ENCODE results near the gene SLX1B. TPM values are rescaled to one million over a fixed set of nuclear protein-coding genes. Genes with fewer than 3 reads are reported as not detected.
A peak's percentile ranks its signal among the peaks of the same experiment; 100 is the strongest.
"Not testable (repeated sequence)": the region's sequence is repeated elsewhere in the genome, so short reads cannot be mapped to it uniquely, and the experiment has no call there.

SLX1B gene
- total and polyA plus RNA-seq, 8 donors = 6.5 to 22.1 (median 14.2) TPM

DNA sequence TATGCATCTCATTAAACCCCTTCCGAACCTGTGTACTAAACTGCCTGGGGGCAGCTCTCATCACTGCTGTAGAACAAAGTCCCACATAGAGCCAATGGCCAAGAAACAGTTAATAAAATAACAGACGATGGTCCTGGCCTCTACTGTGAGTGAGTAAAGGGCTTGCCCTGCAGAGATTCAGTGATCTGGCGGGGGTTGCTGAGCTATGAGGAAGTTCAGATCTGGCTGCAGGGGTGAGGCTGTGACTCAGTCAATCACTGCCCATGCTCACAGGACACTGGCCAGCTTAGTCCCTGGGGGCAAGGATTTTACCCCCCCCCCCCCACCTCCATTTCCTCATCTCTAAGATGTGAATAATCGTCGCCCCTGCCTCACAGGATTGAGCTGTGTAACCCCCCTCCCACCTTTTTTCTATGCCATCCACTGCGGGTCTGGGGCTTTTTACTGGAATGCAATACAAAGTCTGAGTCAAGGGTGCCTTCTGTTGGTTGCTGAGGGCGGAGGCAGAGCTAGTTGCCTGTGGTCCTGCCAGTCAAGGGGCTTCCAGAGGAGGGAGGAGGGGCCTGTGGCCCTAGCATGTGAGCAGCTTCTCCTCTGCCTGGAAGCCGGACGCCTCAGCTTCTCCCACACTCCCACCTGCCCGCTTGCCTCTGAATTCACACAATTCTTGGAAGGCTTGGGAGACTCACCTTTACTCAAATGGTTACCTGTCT, 13.5 kb downstream of the SLX1B start:
- FAIRE-seq; H3K4me3 ChIP-seq; intact Hi-C loops (cut with DNase I); H3K27ac ChIP-seq; DNase-seq; H3K9me3 ChIP-seq; H3K4me1 ChIP-seq; H3K27me3 ChIP-seq; H3K36me3 ChIP-seq: not testable (repeated sequence)
- no CpG with 5 or more reads among the region's 10 CpGs for WGBS, 2 donors
- peak in 3 of 4 donors; percentile 34 to 53 (median 46) for ATAC-seq

DNA sequence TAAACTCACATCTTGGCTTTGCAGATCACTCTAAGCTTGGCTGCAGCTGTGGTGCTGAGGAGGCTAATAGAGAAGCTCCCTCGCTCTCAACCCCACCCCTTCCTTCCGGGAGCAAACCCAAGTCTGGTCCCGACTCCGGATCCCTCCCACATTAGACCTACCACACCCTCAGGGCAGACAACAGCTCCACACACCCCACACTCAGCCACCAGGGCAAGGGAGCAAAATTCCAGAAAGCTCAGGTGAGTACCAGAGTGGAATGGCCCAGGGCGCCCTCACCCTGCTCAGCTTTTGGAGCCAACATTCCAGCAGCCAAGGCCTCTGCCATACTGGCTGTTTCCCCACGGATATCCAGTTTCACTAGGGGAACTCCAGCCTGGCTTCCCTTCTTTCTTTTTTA, 15.3 kb downstream of the SLX1B start:
- peak overlapping the region in 1 of 4 donors; percentile 62 for H3K27ac ChIP-seq
- H3K36me3 ChIP-seq; H3K9me3 ChIP-seq; FAIRE-seq; intact Hi-C loops (cut with DNase I); H3K27me3 ChIP-seq; H3K4me3 ChIP-seq; H3K4me1 ChIP-seq: not testable (repeated sequence)
- WGBS, 2 donors = 21 to 22% methylated on average over 5 of the region's 6 CpGs
- DNase-seq = peak; percentile 25 to 72 (median 59)
- peak; percentile 71 to 83 (median 77) for ATAC-seq

DNA sequence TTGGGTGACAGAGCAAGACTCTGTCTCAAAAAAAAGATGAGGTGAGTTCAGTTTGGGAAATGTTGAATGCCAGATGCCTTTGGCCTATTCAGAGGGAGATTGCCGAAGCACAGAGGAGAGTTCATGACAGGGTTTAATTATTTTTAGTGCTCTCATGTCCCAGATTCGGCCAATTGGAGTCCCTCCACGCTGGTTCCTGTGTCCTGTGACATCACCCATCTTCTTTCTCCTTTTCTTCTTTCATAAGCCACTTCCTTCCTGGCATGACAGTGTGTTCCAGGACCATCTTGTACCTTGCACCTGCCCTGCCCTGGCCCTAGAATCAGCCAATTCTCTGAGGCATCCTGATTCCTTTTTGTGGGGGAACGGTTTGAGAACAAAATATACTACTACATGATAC, 17.7 kb downstream of the SLX1B start:
- ATAC-seq; H3K27ac ChIP-seq; intact Hi-C loops (cut with DNase I); DNase-seq; FAIRE-seq; H3K27me3 ChIP-seq; H3K4me1 ChIP-seq; H3K9me3 ChIP-seq; H3K36me3 ChIP-seq; H3K4me3 ChIP-seq: not testable (repeated sequence)
- no CpG with 5 or more reads among the region's 4 CpGs for WGBS, 2 donors

DNA sequence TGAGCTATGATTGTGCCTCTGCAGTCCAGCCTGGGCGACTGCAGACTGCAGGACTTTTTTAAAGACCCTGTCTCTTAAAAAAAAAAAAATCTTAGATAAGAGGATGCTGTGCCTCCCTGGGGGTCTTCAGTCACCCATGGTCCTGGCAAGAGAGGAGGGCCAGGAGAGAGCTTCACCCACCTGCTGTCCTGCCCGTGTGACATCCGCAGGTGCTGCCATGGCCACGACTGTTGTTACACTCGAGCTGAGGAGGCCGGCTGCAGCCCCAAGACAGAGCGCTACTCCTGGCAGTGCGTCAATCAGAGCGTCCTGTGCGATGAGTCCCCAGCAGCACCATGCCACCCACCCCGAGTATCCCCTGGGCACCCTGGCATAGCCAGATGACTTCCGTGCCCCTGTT, 27.9 kb downstream of the SLX1B start:
- DNase-seq = peak; percentile 1 to 55 (median 12)
- intact Hi-C loops (cut with DNase I); H3K27me3 ChIP-seq; H3K4me3 ChIP-seq; H3K27ac ChIP-seq; ATAC-seq; H3K9me3 ChIP-seq; H3K4me1 ChIP-seq; H3K36me3 ChIP-seq; FAIRE-seq: not testable (repeated sequence)
- 58 to 59% methylated on average over 5 to 6 of the region's 12 CpGs for WGBS, 2 donors

DNA sequence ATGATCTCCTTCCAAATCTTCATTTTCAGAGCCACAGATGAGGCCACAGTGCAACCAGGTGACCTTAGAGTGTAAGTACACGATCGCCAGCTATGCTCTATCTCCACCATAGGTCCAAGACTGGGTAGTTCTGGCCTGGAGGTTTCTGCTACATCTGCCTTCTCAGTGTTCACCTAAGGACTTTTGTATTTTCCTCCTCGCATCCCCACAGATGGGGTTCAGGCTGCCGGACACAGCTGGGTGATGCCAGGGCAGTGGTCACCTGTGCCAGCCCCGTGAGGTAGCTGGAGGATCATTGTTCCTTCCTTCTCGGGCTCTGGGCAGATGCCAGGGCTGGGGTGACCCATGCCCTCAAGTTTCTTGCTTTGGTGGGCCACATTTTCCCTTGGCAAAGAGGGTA, 52.0 kb downstream of the SLX1B start, which contains the start of gene NPIPB12:
NPIPB12 (minus strand) TSS at position 101 of the 400 bp plus-strand sequence.
- WGBS, 2 donors = 87 to 94% methylated on average over 2 of the region's 6 CpGs
- H3K27me3 ChIP-seq; intact Hi-C loops (cut with DNase I); H3K4me3 ChIP-seq; FAIRE-seq; H3K9me3 ChIP-seq; H3K27ac ChIP-seq; DNase-seq; ATAC-seq; H3K36me3 ChIP-seq; H3K4me1 ChIP-seq: not testable (repeated sequence)

Other genes starting within 250 kb of the SLX1B start
- gene NPIPB11, start 47.8 kb upstream of the SLX1B start, total RNA-seq = 1 to 10 TPM in 1 of 6 donors, under 1 TPM in 5; 0.14 to 1.2 (median 0.25) TPM
- gene NPIPB11, start 47.8 kb upstream of the SLX1B start, polyA plus RNA-seq = 1 to 10 TPM; 2.9 to 3.6 TPM
- gene BOLA2, start 182 bp upstream of the SLX1B start, total RNA-seq = 1 to 10 TPM; 1.1 to 3.5 (median 2.0) TPM
- gene BOLA2, start 182 bp upstream of the SLX1B start, polyA plus RNA-seq = 1 to 10 TPM; 7.4 to 9.0 TPM
- 1 to 10 TPM in 3 of 6 donors, under 1 TPM in 3; 0.37 to 4.6 (median 1.4) TPM for gene SULT1A4, start 5.4 kb downstream of the SLX1B start, total RNA-seq
- 10 to 100 TPM in 1 of 2 donors, 1 to 10 TPM in 1; 9.8 to 15.8 TPM for gene SULT1A4, start 5.4 kb downstream of the SLX1B start, polyA plus RNA-seq
- gene NPIPB12, start 51.9 kb downstream of the SLX1B start, total RNA-seq = 10 to 100 TPM; 11.2 to 25.7 (median 15.2) TPM
- 100 to 1,000 TPM; 103 to 207 TPM for gene NPIPB12, start 51.9 kb downstream of the SLX1B start, polyA plus RNA-seq
- 1 to 10 TPM in 3 of 6 donors, under 1 TPM in 3; 0.23 to 6.4 (median 1.3) TPM for gene SPN, start 208.7 kb downstream of the SLX1B start, total RNA-seq
- under 1 TPM; 0.16 to 0.49 TPM for gene SPN, start 208.7 kb downstream of the SLX1B start, polyA plus RNA-seq
- gene QPRT, start 224.6 kb downstream of the SLX1B start, total RNA-seq = 10 to 100 TPM; 16.3 to 29.7 (median 19.2) TPM
- gene QPRT, start 224.6 kb downstream of the SLX1B start, polyA plus RNA-seq = 10 to 100 TPM in 1 of 2 donors, 1 to 10 TPM in 1; 8.2 to 15.1 TPM

Data from pancreas (tissue), 10 donors.